Natural killer cell (primary cell): ENCODE data around the gene C16orf74. TPM values are rescaled to one million over a fixed set of nuclear protein-coding genes. Genes with fewer than 3 reads are reported as not detected.
A peak's percentile ranks its signal among the peaks of the same experiment; 100 is the strongest.

Experiments used
- ATAC-seq, 3 donors: fragments of 150-1000 bp in 2 of 3; fragments of 200-7000 bp in 1 of 3; cut with Tn5 transposase; 1 replicate in 1 of 3; 2 replicates in 2 of 3; pipeline ENCODE4 v1.10.0; 2021; ENCODE audit warnings: mild to moderate bottlenecking in 2 of 3, moderate library complexity in 2 of 3
- DNase-seq, 2 donors: peaks; one replicate each; pipeline versions ENCODE4 v3.0.0 to v3.0.0-alpha.2; 2013 to 2021; ENCODE audit warnings: mixed read lengths in 1 of 2
- H3K27ac ChIP-seq: one replicate; pipeline ENCODE4 v1.5.1; 2013; ENCODE audit warnings: mild to moderate bottlenecking, low read length
- H3K27me3 ChIP-seq: one replicate; pipeline ENCODE4 v1.6.1; 2013; ENCODE audit warnings: low read length; ENCODE audit not compliant: control insufficient read depth, insufficient read depth
- H3K36me3 ChIP-seq: one replicate; pipeline ENCODE4 v1.6.1; 2013; ENCODE audit warnings: low read length; ENCODE audit not compliant: control insufficient read depth, insufficient read depth
- H3K4me1 ChIP-seq: one replicate; pipeline ENCODE4 v1.6.1; 2013; ENCODE audit warnings: low read length; ENCODE audit not compliant: control insufficient read depth, insufficient read depth
- H3K4me3 ChIP-seq: one replicate; pipeline ENCODE4 v1.5.1; 2013; ENCODE audit warnings: low read length
- H3K9me3 ChIP-seq: one replicate; pipeline ENCODE4 v1.6.1; 2013; ENCODE audit warnings: low read length; ENCODE audit not compliant: control insufficient read depth, insufficient read depth
- H3K27ac Mint-ChIP-seq, 2 donors: one replicate each; pipeline ENCODE4 v1.8.0; 2022; ENCODE audit warnings: mild to moderate bottlenecking in 2 of 2, mixed read lengths in 2 of 2, moderate library complexity in 1 of 2
- H3K27me3 Mint-ChIP-seq, 2 donors: one replicate each; pipeline ENCODE4 v1.8.0; 2022; ENCODE audit warnings: low read depth in 2 of 2, mixed read lengths in 2 of 2
- H3K36me3 Mint-ChIP-seq: one replicate; pipeline ENCODE4 v1.8.0; 2022; ENCODE audit warnings: mixed read lengths
- H3K4me1 Mint-ChIP-seq, 2 donors: one replicate each; pipeline ENCODE4 v1.8.0; 2022; ENCODE audit warnings: mixed read lengths in 2 of 2
- H3K4me3 Mint-ChIP-seq: one replicate; pipeline ENCODE4 v1.8.0; 2022; ENCODE audit warnings: mild to moderate bottlenecking, moderate library complexity, mixed read lengths
- H3K9me3 Mint-ChIP-seq, 2 donors: one replicate each; pipeline ENCODE4 v1.8.0; 2022; ENCODE audit warnings: mixed read lengths in 2 of 2
- CTCF ChIP-seq: fragments of 200-600 bp; IDR thresholded peaks from one replicate; pipeline ENCODE4 v1.8.0; 2022; ENCODE audit warnings: antibody characterized with exemption
- WGBS: methylation state at CpG from one replicate; pipeline ENCODE4 v1.1.7; 2013; ENCODE audit warnings: missing lambda C conversion rate; ENCODE audit not compliant: insufficient coverage; 5-methylcytosine and 5-hydroxymethylcytosine counted together
- intact Hi-C: fragments of 100-400 bp; cut with micrococcal nuclease; formaldehyde crosslinking; loops from one replicate; pipeline ENCODE4 v1.14.2; 2022
- total RNA-seq, 4 donors: library from RNA; stranded (reverse); fragments of 120-200 nt in 1 of 4; gene quantifications; one replicate each; pipeline versions ENCODE4 v1.2.3 to v1.2.4, GENCODE V29; 2013 to 2022

Gene C16orf74
- total RNA-seq, 3 donors from 2014 or later (not counting 1 experiment from before 2014, with no cell fraction given): 0.71 to 2.2 (median 1.8) TPM

GRCh38 chr16:85667841-85668413, 83.0 kb downstream of the C16orf74 start:
- H3K4me3 Mint-ChIP-seq: no peak overlapping the region
- 92% methylated on average over 14 of the region's 16 CpGs for whole genome bisulfite sequencing
- no peaks in the 10 kb centered on the region for H3K9me3 ChIP-seq
- peaks cover 18% of the 10 kb centered on the region for H3K36me3 Mint-ChIP-seq
- ATAC-seq (no peak), DNase-seq (no peak)
- H3K27ac ChIP-seq: no peak overlapping the region
- peak overlapping the region in 1 of 2 donors; percentile 36 for H3K27ac Mint-ChIP-seq
- no peaks in the 10 kb centered on the region for H3K9me3 Mint-ChIP-seq
- H3K27me3 Mint-ChIP-seq: no peaks in the 10 kb centered on the region
- no peaks in the 10 kb centered on the region for H3K27me3 ChIP-seq
- TF ChIP-seq CTCF: no peak
- peaks cover 0 to 9% of the 10 kb centered on the region in 2 donors for H3K4me1 Mint-ChIP-seq
- no peak overlapping the region for H3K4me3 ChIP-seq
- H3K36me3 ChIP-seq: peaks cover 94% of the 10 kb centered on the region
- intact Hi-C loops: no loop called here
- H3K4me1 ChIP-seq: no peaks in the 10 kb centered on the region

- H3K27me3 Mint-ChIP-seq: no peaks in the 10 kb centered on the region
- H3K36me3 ChIP-seq: peaks cover 93% of the 10 kb centered on the region
- H3K27ac ChIP-seq: no peak overlapping the region
- peaks cover 0 to 9% of the 10 kb centered on the region in 2 donors for H3K4me1 Mint-ChIP-seq
- no peaks in the 10 kb centered on the region for H3K27me3 ChIP-seq
- no peaks in the 10 kb centered on the region for H3K9me3 ChIP-seq
- H3K27ac Mint-ChIP-seq: no peak overlapping the region
- DNase-seq (no peak), ATAC-seq (no peak)
- intact Hi-C loops: no loop called here
- peaks cover 18% of the 10 kb centered on the region for H3K36me3 Mint-ChIP-seq
- no peak overlapping the region for H3K4me3 Mint-ChIP-seq
- no peaks in the 10 kb centered on the region for H3K9me3 Mint-ChIP-seq
- H3K4me3 ChIP-seq: no peak overlapping the region
- no peak for TF ChIP-seq CTCF
- 94% methylated on average over 9 of the region's 9 CpGs for WGBS
- no peaks in the 10 kb centered on the region for H3K4me1 ChIP-seq
Measured at GRCh38 chr16:85667261-85667660, 83.6 kb downstream of the C16orf74 start.

- TF ChIP-seq CTCF: no peak
- 98% methylated on average over 13 of the region's 13 CpGs for WGBS
- H3K9me3 Mint-ChIP-seq: no peaks in the 10 kb centered on the region
- H3K27ac Mint-ChIP-seq: peak overlapping the region; percentile 18 to 28
- Histone ChIP-seq H3K9me3 (no peaks in the 10 kb centered on the region), H3K4me1 (no peaks in the 10 kb centered on the region), H3K4me3 (no peak overlapping the region), H3K36me3 (peaks cover 95% of the 10 kb centered on the region), H3K27ac (no peak overlapping the region), H3K27me3 (no peaks in the 10 kb centered on the region)
- H3K36me3 Mint-ChIP-seq: peaks cover 18% of the 10 kb centered on the region
- no peak overlapping the region for H3K4me3 Mint-ChIP-seq
- no peak for ATAC-seq
- H3K27me3 Mint-ChIP-seq: no peaks in the 10 kb centered on the region
- H3K4me1 Mint-ChIP-seq: peaks cover 0 to 9% of the 10 kb centered on the region in 2 donors
- no peak for DNase-seq
- intact Hi-C loops: no loop called here
Measured at GRCh38 chr16:85665929-85666328, 85.0 kb downstream of the C16orf74 start.

GRCh38 chr16:85665373-85665740, 85.5 kb downstream of the C16orf74 start:
- H3K4me3 ChIP-seq: no peak overlapping the region
- WGBS: 95% methylated on average over 12 of the region's 12 CpGs
- H3K27ac Mint-ChIP-seq: peak overlapping the region in 1 of 2 donors; percentile 28

More at GRCh38 chr16:85665373-85665740, 85.5 kb downstream of the C16orf74 start:
- Histone ChIP-seq H3K4me1 (no peaks in the 10 kb centered on the region), H3K9me3 (no peaks in the 10 kb centered on the region), H3K27me3 (no peaks in the 10 kb centered on the region), H3K36me3 (peaks cover 91% of the 10 kb centered on the region), H3K27ac (no peak overlapping the region)
- peaks cover 0 to 9% of the 10 kb centered on the region in 2 donors for H3K4me1 Mint-ChIP-seq
- intact Hi-C loops: no loop called here
- no peak for DNase-seq
- peaks cover 18% of the 10 kb centered on the region for H3K36me3 Mint-ChIP-seq
- TF ChIP-seq CTCF: no peak
- no peaks in the 10 kb centered on the region for H3K9me3 Mint-ChIP-seq
- no peak overlapping the region for H3K4me3 Mint-ChIP-seq
- no peaks in the 10 kb centered on the region for H3K27me3 Mint-ChIP-seq
- no peak for ATAC-seq
